Right lung (tissue), 5 donors: ENCODE results near the gene PFKFB2. TPM values are rescaled to one million over a fixed set of nuclear protein-coding genes. Genes with fewer than 3 reads are reported as not detected.

ENCODE experiments used
- DNase-seq, 2 donors: peaks; one replicate each; pipeline ENCODE4 v3.0.0-alpha.2; 2013
- polyA plus RNA-seq, 5 donors: library from polyadenylated mRNA; unstranded; fragments of 120-200 nt; gene quantifications; one replicate each; pipeline versions ENCODE4 v1.2.1 to v1.2.3, GENCODE V29; 2013; ENCODE audit warnings: inconsistent platforms in 1 of 5, low replicate concordance in 1 of 5; ENCODE audit not compliant: insufficient read length in 5 of 5, insufficient read depth in 1 of 5

Gene PFKFB2
- polyA plus RNA-seq, 5 donors, result 12.6 to 18.4 (median 14.6) TPM

DNA sequence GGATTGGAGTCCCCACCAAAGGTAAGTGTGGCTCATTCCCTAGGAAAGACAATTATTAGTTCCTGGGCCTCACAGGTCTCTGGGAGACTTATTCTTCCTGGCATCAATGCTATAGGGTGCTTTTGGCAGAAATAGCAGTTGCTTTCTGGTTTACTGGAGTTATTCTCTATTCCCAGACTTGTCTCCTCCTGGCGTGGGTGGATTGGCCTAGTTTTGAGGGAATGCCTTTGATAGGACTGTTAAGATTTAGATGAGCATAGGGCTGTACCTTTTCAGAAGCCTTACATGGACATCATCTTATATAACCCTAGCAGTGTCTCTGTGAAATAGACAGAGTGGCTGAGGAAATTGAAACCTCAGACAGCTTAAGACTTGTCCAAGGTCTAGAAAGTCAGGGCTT is 9.0 kb downstream of the PFKFB2 start:
- no peak for DNase-seq

DNA sequence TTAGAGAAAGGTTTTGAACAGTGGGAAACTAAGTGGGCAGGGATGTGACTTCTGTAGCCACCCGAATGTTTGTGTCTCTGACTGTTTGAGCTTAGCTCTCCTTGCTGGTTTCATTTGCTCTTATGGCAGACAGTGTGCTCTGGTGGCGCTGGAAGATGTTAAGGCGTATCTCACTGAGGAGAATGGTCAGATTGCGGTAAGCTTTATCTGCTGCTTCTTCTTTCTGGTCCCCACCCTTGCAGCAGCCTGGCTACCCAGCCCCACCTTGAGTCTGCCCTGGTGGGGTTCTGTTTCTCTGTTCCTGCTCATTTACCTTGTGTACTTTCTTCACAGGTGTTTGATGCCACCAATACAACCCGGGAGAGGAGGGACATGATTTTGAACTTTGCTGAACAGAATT is 9.9 kb downstream of the PFKFB2 start:
- DNase-seq, result no peak

DNA sequence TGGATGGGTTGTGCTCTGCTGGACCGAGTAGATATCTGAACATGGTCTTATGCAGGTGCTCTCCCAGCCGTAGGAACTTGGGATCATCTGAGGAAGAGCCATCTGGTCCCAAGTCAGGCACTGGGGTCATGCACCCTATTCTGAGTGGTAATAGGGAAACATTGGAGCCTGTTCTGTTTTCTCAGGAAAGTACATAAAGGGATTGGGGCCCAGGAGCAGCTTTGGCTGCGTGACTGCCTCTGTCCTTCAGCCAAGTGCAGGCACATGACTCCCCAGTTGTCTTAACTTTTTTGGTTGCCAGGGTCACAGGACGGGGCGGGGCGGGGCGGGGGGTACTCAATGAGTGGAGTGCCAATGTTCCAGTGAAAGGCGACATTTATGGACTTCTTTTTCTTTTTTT is 11.5 kb downstream of the PFKFB2 start:
- peak in 1 of 2 donors; percentile 47 for DNase-seq

DNA sequence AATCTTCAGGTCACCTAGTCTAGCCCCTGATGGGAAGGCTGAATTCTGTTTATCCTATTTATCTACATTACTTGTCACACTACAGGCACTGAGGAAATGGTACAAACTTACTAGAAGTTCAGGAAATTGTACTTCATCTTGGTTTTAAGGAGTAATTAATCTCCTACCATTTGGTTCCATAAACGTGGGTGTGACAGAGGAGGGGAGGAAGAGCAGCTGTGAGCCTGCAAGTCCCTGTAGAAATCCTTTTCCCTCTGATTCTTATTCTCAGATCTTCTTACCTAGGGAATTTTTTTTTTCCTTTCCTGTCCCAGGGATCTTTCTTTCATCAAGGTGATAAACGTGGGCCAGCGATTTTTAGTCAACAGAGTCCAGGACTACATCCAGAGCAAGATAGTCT is 14.1 kb downstream of the PFKFB2 start:
- DNase-seq, result no peak

DNA sequence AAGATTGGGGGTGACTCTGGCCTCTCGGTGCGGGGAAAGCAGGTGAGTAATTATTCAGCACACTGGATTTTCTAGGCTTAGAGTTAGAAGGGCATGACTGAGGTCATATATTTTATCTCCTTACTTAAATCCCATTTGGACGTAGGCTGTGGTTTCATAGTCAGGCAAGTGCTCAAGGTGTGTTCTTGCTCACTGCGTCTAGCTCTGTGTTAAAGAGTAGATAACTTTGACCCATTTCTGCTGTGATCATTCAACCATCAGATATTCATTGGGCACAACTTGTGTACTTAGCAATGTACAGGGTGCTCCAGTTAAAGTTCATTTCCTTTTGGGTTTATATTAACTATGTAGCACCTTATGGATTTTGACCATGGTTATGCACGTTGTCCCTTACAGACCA is 14.6 kb downstream of the PFKFB2 start:
- DNase-seq, result no peak

DNA sequence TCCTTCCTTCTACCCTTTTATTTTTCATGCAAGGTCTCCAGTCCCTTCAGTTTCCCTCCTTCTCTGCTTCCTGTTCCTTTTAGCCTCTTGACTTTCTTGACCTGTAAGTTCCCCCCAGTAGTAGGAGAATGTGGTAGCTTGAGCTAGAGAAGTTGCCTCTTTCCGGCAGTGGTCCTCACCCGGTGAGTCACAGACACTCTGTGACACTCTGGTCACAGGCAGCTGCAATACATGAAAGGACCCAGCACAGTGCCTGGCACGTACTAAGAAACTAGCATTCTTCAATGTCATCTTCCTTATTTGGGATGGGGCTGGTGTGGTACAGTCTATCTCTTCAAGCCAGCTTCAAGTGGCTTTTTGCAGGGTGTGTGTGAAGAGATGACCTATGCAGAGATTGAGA is 16.0 kb downstream of the PFKFB2 start:
- DNase-seq, result no peak

DNA sequence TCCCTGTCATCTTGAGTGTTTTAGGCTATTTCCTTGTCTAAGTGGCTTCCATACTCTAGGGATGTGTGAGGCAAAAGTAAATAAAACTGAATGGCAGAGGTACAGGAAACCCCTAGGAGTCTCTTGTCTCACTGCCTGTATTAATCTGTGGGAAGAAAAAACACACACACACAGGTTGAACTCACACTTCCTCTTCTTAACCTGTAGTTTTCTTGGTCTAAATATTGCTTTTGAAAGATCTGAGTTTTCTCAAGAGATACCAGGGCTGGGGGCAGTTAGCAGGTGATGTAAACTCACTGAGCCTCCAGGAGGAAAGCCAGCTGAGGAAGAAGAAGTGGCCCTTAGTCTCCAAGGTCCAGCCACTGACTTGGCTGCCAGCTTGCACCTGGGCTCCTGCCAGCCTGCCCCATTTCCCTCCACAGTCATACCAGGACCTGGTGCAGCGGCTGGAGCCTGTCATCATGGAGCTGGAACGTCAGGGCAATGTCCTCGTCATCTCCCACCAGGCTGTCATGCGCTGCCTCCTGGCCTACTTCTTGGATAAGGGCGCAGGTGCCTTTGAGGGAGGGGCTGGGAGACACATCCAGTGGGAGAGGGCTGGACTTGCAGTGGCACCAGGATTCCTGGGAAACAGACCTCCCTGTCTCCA is 16.9 kb downstream of the PFKFB2 start:
- DNase-seq, result no peak

DNA sequence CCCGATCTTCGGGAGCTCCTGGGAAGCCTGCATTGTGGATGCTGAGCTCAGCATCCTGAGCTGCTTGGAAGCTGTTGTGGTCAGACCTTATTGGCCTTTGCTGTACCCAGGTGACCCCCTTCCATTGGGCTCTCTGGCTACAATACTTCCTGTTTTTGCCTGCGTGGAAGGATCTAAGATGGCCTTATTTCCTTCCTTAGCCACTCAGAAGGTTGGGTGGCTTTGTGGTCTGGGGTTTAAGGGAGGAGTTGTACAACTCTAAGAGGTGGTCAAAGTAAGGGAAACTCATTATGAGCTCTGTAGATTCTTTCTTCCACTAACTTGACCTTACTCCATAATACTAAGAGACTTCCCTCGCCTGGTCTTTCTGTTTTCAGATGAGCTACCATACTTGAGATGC is 17.7 kb downstream of the PFKFB2 start:
- no peak for DNase-seq

DNA sequence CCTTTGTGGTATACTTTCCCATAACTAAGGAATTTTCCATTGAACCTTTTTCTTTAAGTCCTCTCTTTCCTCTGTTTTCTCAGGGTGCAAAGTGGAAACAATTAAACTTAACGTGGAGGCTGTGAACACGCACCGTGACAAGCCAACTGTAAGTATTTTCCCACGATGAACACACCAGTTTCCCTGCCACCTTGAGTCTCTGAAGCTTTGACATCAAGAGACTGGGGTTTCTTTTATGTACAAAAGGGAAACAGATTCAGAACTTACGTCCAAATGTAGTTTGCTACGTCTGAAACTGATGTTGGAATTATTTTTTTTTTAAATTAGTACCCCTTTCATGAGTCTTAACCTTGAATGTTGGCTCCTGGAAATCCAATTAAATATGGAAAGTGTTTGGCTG is 18.4 kb downstream of the PFKFB2 start:
- DNase-seq, result no peak

DNA sequence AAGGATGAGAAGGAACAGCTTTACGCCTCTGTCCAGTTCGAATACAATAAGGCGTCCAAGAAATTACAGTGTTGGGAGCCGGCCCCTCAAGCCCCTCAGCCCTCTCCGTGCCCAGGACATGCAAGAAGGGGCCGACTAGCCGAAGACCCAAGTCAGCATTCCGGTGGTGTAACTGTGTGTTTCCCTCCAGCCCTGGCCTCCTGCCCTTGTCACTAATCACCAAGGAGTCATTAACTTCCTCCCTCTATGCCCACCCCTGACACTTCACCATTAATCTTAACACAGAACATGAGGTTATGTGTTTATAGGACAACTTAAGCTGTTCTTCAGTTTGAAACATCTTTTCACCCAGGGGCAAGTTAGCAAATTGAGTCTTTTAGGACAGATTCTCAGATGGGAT is 19.2 kb downstream of the PFKFB2 start:
- DNase-seq, result no peak

DNA sequence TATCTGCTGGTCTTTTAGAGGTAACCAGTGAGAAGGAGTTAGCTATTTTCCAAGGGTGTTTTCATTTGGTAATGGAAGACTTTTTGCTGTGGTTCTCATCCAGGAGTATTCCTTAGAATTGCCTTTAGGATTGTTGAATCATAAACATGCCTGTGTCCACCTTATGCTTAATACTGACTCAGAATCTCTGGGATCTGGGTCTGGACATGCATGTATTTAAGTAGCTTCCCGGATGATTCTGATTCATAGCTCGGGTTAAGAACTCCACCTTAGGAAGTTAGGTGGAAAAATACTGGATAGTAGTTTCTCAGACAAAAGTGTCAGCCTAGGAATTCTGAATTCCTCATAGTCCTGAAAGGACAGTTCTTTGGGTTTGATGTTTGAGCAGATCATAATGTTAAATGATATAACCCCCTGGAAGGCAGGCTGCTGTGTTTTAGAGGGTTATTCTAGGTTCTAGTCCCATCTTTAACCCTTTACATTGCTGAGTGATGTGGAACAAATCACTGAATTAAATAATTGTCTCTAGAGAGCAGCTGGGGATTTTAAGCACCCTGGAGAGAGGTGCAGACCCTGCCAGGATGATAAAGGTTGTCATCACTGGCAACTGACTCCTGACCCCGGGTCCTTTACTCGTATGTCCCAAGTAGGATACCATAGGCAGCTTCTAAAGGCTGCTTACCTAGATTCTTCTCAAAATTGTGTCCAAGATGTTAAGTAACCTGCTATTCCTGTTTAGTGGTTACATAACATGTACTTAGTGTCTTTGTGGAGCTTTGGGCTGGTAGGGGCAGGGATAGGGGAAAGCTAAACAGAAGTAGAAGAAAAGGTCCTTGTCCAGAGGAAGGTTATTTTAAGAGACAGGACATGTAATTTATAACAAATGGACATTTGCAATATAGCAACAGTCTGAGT is 21.1 kb downstream of the PFKFB2 start:
- no peak for DNase-seq

DNA sequence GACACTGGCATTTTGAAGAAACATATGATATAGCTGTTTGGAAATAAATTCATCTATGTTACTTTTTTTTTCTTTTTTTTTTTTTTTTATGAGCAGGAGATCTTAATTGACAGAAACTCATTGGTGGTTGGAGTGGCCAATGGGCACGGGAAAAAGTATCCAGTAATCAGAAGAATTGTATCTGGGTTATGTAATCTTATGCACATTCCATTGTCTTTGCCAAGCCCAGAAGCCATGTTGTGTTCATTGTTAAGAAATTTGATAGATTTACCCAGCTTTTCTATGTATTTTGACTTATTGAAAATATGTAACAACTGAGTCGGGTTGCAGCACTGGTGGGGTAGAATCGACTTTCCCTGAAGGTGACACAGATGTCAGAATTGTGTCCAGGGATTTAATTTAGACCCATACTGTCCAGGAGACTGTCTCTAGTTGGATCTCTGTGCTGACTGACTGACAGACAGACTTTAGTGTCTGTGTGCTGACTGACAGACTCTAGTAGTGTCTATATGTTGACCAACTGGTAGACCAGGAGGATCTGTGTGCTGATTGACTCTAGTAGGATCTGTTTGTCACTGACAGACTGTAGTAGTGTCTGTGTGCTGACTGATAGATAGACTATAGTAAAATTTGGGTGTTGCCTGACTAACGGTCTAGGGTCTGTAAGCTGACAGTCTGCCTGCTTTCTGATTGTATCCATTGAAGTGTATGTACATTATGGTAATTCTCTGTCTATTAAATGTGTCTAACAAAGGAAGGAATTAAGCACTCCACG is 23.3 kb downstream of the PFKFB2 start:
- DNase-seq, result no peak

DNA sequence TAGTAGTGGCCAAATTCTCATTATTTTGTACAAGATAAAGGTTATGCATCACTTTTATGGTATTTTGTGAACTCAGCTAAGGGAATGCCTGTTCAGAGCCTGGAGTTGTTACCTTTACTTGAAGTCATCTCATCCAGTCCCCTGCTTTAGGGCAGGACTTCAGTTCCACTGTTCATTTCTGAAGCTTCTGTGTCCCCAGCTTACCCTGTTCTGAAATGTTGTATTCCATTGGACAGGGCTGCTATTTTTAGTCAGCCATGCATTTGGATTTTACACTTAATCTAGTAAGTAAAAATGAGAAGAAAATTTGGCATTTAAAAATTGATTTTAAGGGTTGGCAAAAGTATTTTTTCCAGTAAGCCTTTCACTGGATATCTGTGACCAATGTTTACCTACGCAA is 23.9 kb downstream of the PFKFB2 start:
- no peak for DNase-seq

DNA sequence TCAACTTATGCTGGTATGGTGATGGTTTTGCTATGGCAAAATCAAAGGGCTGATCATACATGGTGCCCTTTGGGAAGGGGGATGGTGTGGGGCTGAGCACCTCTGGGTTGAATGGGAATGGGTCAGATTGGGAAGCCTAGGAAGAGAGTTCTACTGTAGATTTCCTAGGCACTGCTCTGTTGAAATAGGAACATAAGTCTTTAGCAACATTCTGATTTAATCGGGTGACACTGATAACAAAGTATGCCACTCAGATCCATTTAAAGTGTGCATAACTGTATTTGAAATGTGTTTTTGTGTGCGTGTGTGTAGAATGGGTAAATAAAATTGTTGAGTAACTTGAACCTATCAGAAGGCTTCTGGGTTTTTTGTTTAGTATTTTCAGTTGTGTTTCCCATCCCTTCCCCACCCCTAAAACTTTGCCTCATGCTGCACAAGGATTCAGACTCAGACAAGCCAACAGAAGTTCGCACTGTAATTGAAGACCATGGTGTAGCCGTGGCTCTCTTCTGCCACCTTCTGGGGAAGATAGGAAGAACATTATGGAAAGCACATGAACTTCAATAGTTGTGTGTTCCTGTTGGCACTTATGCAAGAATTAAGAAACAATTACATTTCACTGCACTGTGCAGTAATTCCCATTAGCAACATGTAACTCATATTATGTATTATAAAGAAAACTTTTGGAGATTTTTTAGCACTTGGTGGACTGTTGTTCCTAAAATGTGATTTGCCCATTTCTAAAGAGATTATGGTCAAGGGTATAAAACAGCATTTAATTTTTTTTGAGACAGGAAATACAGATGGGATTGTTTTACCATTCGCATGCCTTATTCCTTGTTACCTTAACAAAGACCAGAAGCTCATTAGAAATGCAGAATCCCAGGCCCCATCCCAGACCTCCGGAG is 24.6 kb downstream of the PFKFB2 start:
- DNase-seq, result peak; percentile 73 to 84

DNA sequence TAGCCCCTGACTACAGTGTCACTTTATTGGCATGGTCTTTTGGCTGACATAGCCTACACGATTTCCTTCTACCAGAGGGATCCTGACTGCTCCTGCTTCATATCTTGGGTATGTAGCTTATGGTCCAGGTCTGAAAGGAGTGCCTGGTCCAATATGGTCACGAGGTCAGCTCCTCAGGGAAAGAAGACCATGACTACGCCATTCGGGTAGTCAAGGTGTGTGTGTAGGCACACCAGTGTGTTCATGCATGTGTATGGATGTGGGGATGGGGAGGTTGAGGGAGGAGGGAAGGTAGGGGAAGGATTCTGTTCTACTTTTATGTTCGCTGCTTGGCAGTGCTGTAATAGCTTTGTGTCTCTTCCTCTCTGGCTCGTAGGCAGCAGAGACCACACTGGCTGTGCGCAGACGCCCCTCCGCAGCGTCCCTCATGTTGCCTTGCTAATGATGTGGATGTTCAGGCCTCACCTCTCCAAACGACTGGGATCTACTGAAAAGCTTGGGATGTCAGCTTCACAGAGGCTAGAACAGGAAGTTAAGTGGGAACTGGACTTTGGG is 25.6 kb downstream of the PFKFB2 start:
- no peak for DNase-seq

DNA sequence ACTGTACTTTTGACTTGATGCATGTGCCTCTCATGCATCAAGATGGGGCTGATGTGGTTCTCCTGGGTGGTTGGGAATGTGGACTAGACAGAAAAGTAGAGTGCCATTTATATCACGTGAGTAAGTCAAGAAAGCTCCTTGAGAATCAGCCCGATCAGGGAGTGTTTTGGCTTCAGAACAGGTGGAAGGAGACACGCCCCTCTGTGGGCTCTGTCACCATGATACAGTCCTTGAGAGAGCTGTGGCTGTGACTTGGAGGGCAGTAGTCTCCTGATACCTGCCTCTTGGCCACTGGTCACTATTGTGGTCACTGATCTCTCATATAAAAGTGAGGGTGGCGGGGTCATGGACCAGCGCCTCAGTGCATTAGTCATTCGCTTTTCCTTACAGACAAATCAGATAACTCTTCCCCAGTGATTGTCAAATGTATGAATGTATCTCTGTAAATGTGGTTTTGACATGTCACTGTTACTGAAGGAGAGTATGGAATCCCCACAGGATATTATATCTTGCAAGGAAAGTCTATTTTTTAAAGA is 26.7 kb downstream of the PFKFB2 start:
- no peak for DNase-seq

DNA sequence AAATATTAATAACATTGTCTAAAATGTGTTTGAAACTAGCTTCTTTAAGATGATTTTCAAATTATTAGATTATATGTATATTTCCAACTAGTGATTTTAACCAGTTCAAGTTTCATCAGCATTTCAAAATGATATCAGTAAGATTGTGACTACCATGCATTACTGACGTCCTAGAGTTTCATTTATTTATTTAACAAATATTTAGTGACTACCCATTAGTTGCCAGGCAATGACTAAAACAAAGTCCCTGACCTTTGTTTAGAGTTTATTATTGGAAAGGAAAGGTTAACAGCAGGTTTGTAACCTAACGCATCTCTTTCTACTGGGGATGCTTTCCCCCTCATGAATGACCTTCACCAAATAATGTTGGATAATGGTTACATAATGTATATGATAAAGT is 28.0 kb downstream of the PFKFB2 start:
- no peak for DNase-seq

DNA sequence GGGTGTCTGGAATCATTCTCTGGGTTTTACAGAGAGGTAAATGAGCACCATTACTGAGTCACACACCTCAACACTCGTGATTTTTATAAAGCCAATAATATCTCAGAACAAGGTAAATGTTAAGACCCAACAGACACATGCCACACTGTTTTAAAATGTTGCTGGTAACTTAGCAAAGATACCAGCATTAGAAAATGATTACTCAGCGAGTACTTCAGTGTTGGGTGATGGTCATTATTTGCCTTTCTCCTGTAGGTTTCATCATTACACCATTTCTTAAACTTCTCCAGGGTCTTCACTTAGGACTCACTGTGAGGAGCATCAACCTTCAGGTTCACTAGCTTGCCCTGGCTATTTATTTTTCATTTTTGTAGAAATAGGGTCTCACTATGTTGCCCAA is 28.7 kb downstream of the PFKFB2 start:
- no peak for DNase-seq

DNA sequence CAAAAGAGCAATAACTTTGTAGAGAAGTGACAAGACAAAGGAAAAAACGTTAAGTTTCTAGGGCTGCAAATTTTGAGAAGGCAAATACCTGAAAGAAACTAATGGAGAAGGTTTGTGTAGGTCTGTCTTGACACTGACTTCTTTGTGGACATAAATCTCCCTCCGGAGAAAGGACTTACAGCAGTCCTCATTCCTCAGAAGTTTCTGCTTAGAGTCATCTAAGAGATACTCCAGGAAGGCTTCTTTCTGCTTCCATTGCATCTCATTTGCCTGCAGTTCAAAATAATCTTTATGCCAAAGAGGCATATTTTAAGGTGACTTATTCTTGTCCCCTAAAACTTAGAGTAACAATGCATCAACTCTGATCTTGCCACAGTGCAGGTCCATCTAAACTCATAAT is 31.2 kb downstream of the PFKFB2 start:
- DNase-seq, result no peak

DNA sequence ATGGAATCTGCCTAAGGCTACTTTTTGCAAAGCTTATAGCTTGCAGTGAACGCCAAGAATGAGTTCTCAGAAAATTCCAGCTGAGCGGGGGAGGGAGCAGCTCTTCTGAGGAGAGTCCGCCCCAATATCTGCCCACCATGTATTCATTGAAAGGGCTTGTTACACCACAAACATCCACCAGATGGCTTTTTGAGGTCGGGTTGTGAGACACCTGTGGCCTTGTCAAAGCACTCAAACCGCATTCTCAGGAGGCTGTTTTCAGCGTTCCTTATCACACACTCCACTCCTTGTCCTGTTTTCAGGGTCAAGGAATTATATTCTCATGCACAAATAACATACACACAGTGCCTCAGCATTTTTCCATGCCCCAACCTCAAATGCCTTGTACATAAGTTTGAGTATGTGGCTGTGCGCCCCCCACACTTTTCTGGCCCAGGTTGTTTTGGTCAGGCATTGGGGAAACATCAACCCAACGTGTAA is 31.7 kb downstream of the PFKFB2 start:
- peak; percentile 27 to 38 for DNase-seq

DNA sequence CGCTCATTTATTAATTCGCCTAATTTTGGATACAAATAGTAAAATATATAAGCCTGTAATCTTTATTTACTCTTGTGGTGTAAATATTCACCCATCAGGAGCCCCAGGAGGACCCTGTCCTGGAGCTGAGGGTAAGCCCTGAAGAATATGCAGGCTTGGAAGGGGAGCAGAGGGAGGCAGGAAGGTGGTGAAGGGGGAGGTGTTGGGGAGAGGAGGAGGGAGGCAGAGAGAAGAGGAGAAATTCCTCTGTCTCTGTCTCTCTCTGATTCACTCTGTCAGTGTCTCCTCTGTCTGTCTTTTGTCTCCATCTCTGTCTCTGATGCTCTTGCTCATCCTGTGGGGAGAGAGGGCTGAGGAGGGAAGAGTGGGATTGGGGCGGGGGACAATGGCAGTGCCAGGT is 32.8 kb downstream of the PFKFB2 start:
- no peak for DNase-seq
